WTC11 (cell line): Measurements from ENCODE around the gene RCAN2. TPM values are rescaled to one million over a fixed set of nuclear protein-coding genes. Genes with fewer than 3 reads are reported as not detected.

Experiments used
- ATAC-seq: fragments of 200-7000 bp; cut with Tn5 transposase; 2 replicates; pipeline ENCODE4 v1.10.0; 2021; ENCODE audit warnings: mild to moderate bottlenecking, moderate library complexity
- CTCF ChIA-PET: fragments of 300-600 bp; sonication (Branson Sonifier 250); formaldehyde crosslinking; loops from one replicate; lab custom pipeline; 2021; ENCODE audit warnings: antibody characterized with exemption; lab: Charles Lee
- POLR2A ChIA-PET: fragments of 350-600 bp; sonication (Branson Sonifier 250); formaldehyde crosslinking; loops from one replicate; lab custom pipeline; 2021; ENCODE audit warnings: antibody characterized with exemption; lab: Charles Lee
- DNase-seq: peaks from one replicate; pipeline ENCODE4 v3.0.0; 2021; ENCODE audit warnings: low spot score
- H3K27ac Mint-ChIP-seq: 2 replicates; pipeline ENCODE4 v1.8.0; 2021; ENCODE audit warnings: mixed read lengths
- H3K27me3 Mint-ChIP-seq: 2 replicates; pipeline ENCODE4 v1.8.0; 2021; ENCODE audit warnings: low read depth, mild to moderate bottlenecking, moderate library complexity, mixed read lengths
- H3K36me3 Mint-ChIP-seq: 2 replicates; pipeline ENCODE4 v1.8.0; 2021; ENCODE audit warnings: mixed read lengths
- H3K4me1 Mint-ChIP-seq: 2 replicates; pipeline ENCODE4 v1.8.0; 2022; ENCODE audit warnings: mixed read lengths
- H3K4me3 Mint-ChIP-seq: 2 replicates; pipeline ENCODE4 v1.8.0; 2021; ENCODE audit warnings: mild to moderate bottlenecking, moderate library complexity, mixed read lengths
- H3K9me3 Mint-ChIP-seq: 2 replicates; pipeline ENCODE4 v1.8.0; 2021; ENCODE audit warnings: mixed read lengths
- E2F1 ChIP-seq: sonication (generic); formaldehyde crosslinking; IDR thresholded peaks from 2 replicates; pipeline ENCODE4 v1.8.0; 2022; ENCODE audit warnings: mild to moderate bottlenecking, missing genetic modification reagents
- ESRRA ChIP-seq: sonication (generic); formaldehyde crosslinking; IDR thresholded peaks from 2 replicates; pipeline ENCODE4 v1.8.1; 2022; ENCODE audit warnings: mild to moderate bottlenecking, missing genetic modification reagents, borderline replicate concordance
- ETV6 ChIP-seq: sonication (generic); formaldehyde crosslinking; IDR thresholded peaks from 2 replicates; pipeline ENCODE4 v1.8.1; 2022; ENCODE audit warnings: mild to moderate bottlenecking, missing genetic modification reagents
- FOXJ3 ChIP-seq: sonication (generic); formaldehyde crosslinking; IDR thresholded peaks from 2 replicates; pipeline ENCODE4 v1.9.0; 2021; ENCODE audit warnings: missing genetic modification reagents, mild to moderate bottlenecking, borderline replicate concordance
- FOXP1 ChIP-seq: sonication (generic); formaldehyde crosslinking; IDR thresholded peaks from 2 replicates; pipeline ENCODE4 v1.8.0; 2022; ENCODE audit warnings: missing genetic modification reagents, mild to moderate bottlenecking, moderate library complexity, borderline replicate concordance
- ZMAT4 ChIP-seq: fragments of 250-450 bp; sonication (Bioruptor Pico); IDR thresholded peaks from 2 replicates; pipeline ENCODE4 v1.9.0; 2021; ENCODE audit warnings: mild to moderate bottlenecking
- ZNF121 ChIP-seq: sonication (generic); formaldehyde crosslinking; IDR thresholded peaks from 2 replicates; pipeline ENCODE4 v1.8.0; 2023; ENCODE audit warnings: missing genetic modification reagents
- ZNF396 ChIP-seq: fragments of 250-450 bp; sonication (Bioruptor Pico); IDR thresholded peaks from 2 replicates; pipeline ENCODE4 v1.8.0; 2021; ENCODE audit warnings: mild to moderate bottlenecking, moderate library complexity, borderline replicate concordance
- ZNF423 ChIP-seq: fragments of 250-450 bp; sonication (Bioruptor Pico); IDR thresholded peaks from 2 replicates; pipeline ENCODE4 v2.1.2; 2022; ENCODE audit warnings: mild to moderate bottlenecking, moderate library complexity
- ZNF532 ChIP-seq: fragments of 250-450 bp; sonication (Bioruptor Pico); IDR thresholded peaks from 2 replicates; pipeline ENCODE4 v1.9.0; 2021; ENCODE audit warnings: mild to moderate bottlenecking, borderline replicate concordance
- total RNA-seq: library from RNA; stranded (reverse); gene quantifications from 3 replicates; pipeline ENCODE4 v1.2.3, GENCODE V29; 2021
- TF ChIP-seq, protein P1 (sequence below): fragments of 200-600 bp; IDR thresholded peaks from 2 replicates; pipeline ENCODE4 v1.8.0; 2022; ENCODE audit warnings: antibody characterized with exemption
- TF ChIP-seq, protein P2 (sequence below): sonication (generic); formaldehyde crosslinking; conservative IDR thresholded peaks from 2 replicates; pipeline ENCODE4 v1.8.1; 2023; ENCODE audit warnings: mild to moderate bottlenecking, low read depth, missing genetic modification reagents, moderate library complexity

Gene RCAN2
- total RNA-seq, 1 experiment from 2014 or later: 3.9 TPM

DNA sequence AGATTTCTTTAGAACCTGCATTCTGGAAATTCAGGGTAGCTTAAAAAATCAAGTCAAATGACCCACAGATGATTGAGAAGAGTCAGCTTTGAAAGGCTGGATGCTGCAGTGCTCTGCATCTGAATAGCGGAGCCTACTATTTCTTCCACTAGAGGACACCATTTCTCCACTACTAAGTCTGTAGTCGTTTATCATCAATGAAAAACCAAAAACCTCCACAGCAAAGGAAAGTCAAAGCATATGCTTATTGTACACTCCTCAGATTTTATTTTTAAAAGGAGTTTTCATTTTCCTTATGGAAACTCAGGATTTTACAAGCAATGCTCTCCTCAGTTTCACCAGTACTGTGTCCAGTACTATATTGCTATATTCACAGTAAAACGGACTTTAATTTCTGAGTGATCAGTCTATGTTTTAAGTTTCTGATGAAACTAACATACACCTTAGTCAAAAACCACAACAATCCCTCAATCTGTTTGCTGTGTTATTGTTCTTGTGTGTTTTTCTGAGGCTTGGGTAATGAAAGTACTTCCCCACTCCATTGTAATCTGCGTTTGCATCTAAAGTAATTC, 269.9 kb downstream of the RCAN2 start:
- Mint-ChIP-seq H3K4me1 (peaks cover 8% of the 10 kb centered on the region), H3K27me3 (peaks cover 11% of the 10 kb centered on the region), H3K36me3 (no peaks in the 10 kb centered on the region), H3K4me3 (no peak overlapping the region), H3K9me3 (0 out of 2 replicates have a peak, but pooled peaks cover 6% of the 10 kb centered on the region), H3K27ac (no peak overlapping the region)
- ATAC-seq: peak; percentile 81
- TF ChIP-seq FOXP1 (no peak), ZNF396 (CRISPR knock-in tag) (no peak), ETV6 (CRISPR knock-in tag) (no peak), ZNF423 (CRISPR knock-in tag) (no peak), ZMAT4 (CRISPR knock-in tag) (no peak), ZNF121 (no peak)
- TF ChIP-seq, protein P1, sequence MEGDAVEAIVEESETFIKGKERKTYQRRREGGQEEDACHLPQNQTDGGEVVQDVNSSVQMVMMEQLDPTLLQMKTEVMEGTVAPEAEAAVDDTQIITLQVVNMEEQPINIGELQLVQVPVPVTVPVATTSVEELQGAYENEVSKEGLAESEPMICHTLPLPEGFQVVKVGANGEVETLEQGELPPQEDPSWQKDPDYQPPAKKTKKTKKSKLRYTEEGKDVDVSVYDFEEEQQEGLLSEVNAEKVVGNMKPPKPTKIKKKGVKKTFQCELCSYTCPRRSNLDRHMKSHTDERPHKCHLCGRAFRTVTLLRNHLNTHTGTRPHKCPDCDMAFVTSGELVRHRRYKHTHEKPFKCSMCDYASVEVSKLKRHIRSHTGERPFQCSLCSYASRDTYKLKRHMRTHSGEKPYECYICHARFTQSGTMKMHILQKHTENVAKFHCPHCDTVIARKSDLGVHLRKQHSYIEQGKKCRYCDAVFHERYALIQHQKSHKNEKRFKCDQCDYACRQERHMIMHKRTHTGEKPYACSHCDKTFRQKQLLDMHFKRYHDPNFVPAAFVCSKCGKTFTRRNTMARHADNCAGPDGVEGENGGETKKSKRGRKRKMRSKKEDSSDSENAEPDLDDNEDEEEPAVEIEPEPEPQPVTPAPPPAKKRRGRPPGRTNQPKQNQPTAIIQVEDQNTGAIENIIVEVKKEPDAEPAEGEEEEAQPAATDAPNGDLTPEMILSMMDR: peak; percentile 36; the same call in 1 of the 2 replicates
- POLR2A ChIA-PET: interaction anchor here (1.5 kb wide), 1 partner anchor 191 kb away, joined by 4 read pairs; no protein-coding TSS in a partner anchor
- CTCF ChIA-PET: interaction anchor here (0.7 to 4.0 kb wide), 17 partner anchors 18 to 634 kb away, joined by 3 to 42 read pairs (median 4); partner anchors contain the start of genes CYP39A1, ENPP5, RCAN2 and SLC25A27
- DNase-seq: no peak

DNA sequence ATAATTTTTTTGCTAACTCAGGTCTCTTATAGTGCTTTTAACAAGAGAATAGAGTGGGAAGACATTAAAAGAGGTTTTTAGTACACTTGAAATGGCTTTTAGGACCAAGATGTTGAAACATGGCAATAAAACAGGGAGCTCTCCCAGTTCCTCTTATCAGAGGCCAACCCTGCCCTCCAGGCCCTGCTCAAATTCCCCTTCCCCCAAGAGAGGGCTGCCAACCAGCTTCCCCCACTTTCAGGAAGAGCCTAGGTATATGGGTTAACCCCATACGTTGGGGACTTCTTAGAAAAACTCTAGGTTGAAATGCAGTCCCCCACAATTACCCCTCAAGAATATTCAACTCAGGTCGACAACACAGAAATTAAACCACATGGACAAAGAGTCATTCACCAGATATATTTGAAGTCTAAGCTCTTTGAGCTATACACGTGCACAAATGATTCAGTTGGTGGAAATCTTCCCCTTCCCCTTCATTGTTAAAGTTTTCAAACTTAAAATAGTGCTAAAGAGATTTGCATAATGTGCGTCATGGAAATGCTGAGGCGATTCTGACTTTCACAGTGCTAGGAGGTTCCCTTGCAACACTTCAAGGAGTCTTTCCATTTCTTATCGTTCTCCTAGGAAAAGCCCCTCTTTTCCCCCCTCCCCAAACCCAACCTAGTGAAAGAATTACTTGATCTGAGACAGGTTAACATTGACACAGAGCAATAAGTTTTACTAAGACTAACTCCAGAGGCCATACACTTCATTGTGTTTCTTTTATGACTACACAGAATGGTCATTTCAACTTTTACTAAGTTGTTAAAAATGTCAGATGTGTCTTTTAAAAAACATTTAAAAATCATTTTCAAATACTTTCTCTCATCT, 270.7 kb downstream of the RCAN2 start:
- Mint-ChIP-seq H3K27ac (no peak overlapping the region), H3K4me1 (peaks cover 8% of the 10 kb centered on the region), H3K36me3 (no peaks in the 10 kb centered on the region), H3K9me3 (no peaks in the 10 kb centered on the region), H3K27me3 (peaks cover 18% of the 10 kb centered on the region), H3K4me3 (no peak overlapping the region)
- ATAC-seq (no peak), DNase-seq (no peak)
- ChIA-PET CTCF (interaction anchor here (0.7 to 4.0 kb wide), 18 partner anchors 19 to 635 kb away, joined by 3 to 42 read pairs (median 4); partner anchors contain the start of genes CYP39A1, ENPP5, RCAN2 and SLC25A27), POLR2A (interaction anchor here (0.5 to 1.5 kb wide), 2 partner anchors 192 to 244 kb away, joined by 3 to 4 read pairs; no protein-coding TSS in a partner anchor)
- TF ChIP-seq ZNF532 (CRISPR knock-in tag): no peak
- no peak for TF ChIP-seq E2F1 (CRISPR knock-in tag)
- TF ChIP-seq ESRRA (CRISPR knock-in tag): no peak
- no peak for TF ChIP-seq FOXJ3 (CRISPR knock-in tag)
- TF ChIP-seq, protein P2, sequence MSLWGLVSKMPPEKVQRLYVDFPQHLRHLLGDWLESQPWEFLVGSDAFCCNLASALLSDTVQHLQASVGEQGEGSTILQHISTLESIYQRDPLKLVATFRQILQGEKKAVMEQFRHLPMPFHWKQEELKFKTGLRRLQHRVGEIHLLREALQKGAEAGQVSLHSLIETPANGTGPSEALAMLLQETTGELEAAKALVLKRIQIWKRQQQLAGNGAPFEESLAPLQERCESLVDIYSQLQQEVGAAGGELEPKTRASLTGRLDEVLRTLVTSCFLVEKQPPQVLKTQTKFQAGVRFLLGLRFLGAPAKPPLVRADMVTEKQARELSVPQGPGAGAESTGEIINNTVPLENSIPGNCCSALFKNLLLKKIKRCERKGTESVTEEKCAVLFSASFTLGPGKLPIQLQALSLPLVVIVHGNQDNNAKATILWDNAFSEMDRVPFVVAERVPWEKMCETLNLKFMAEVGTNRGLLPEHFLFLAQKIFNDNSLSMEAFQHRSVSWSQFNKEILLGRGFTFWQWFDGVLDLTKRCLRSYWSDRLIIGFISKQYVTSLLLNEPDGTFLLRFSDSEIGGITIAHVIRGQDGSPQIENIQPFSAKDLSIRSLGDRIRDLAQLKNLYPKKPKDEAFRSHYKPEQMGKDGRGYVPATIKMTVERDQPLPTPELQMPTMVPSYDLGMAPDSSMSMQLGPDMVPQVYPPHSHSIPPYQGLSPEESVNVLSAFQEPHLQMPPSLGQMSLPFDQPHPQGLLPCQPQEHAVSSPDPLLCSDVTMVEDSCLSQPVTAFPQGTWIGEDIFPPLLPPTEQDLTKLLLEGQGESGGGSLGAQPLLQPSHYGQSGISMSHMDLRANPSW (CRISPR knock-in tag): no peak
- TF ChIP-seq FOXP1: no peak
- TF ChIP-seq, all 79 proteins: peak for 0
